Measurements from ENCODE around the gene PMM2. TPM values are rescaled to one million over a fixed set of nuclear protein-coding genes. Genes with fewer than 3 reads are reported as not detected.

Gene PMM2
- total RNA-seq, 4 donors from 2014 or later, result 10.4 to 20.9 (median 16.6) TPM

- Histone ChIP-seq H3K4me3 (no peak overlapping the region), H3K4me1 (no peaks in the 10 kb centered on the region), H3K27me3 (peaks cover 0 to 4% (median 2%) of the 10 kb centered on the region in 3 donors), H3K9me3 (no peaks in the 10 kb centered on the region), H3K36me3 (no peaks in the 10 kb centered on the region), H3K27ac (no peak overlapping the region)
- no peak for TF ChIP-seq POLR2A (IDR thresholded peaks at IDR 0.05)
- DNase-seq, result no peak
- intact Hi-C loops (cut with DNase I; ENCODE audit: low total_unique reads), result no loop called here
- no peak for ATAC-seq
- in situ Hi-C loops (cut with MboI; ENCODE audit: low sequenced_read_pairs in 4 of 4), result loop anchor here in 3 of 4 donors (10.0 to 25.0 kb wide), 4 partner anchors 83 to 223 kb away; partner anchors contain the start of genes PMM2 (in 3 of the 3), TMEM186 (in 3 of the 3) and ABAT (in 1 of the 3)
These were observed 80.4 kb downstream of the PMM2 start for GRCh38 chr16:8877894-8878522.

GRCh38 chr16:8878523-8878911, 80.9 kb downstream of the PMM2 start:
- Histone ChIP-seq H3K27ac (peak overlapping the region in 1 of 4 donors; percentile 9), H3K4me3 (no peak overlapping the region), H3K4me1 (no peaks in the 10 kb centered on the region), H3K9me3 (no peaks in the 10 kb centered on the region), H3K27me3 (peaks cover 0 to 7% (median 4%) of the 10 kb centered on the region in 3 donors), H3K36me3 (no peaks in the 10 kb centered on the region)
- ATAC-seq (peak; percentile 44 to 65), DNase-seq (no peak)
- in situ Hi-C loops (cut with MboI; ENCODE audit: low sequenced_read_pairs in 4 of 4), result loop anchor here in 3 of 4 donors (10.0 to 25.0 kb wide), 4 partner anchors 84 to 224 kb away; partner anchors contain the start of genes PMM2 (in 3 of the 3), TMEM186 (in 3 of the 3) and ABAT (in 1 of the 3)
- intact Hi-C loops (cut with DNase I; ENCODE audit: low total_unique reads), result no loop called here
- TF ChIP-seq CTCF (IDR thresholded peaks at IDR 0.05 in 4 of 5, conservative IDR thresholded peaks at IDR 0.05 in 1 of 5), result no peak

GRCh38 chr16:8880839-8881510, 83.3 kb downstream of the PMM2 start:
- DNase-seq (no peak), ATAC-seq (no peak)
- in situ Hi-C loops (cut with MboI; ENCODE audit: low sequenced_read_pairs in 4 of 4), result loop anchor here in 3 of 4 donors (5.0 to 25.0 kb wide), 3 partner anchors 219 to 314 kb away; partner anchors contain the start of gene ABAT (in 1 of the 3)

GRCh38 chr16:8882041-8882617, 84.5 kb downstream of the PMM2 start, which contains the start of gene LITAFD:
Gene LITAFD, plus strand, starts transcription at chr16:8882351. Its CDS starts 2,005 bp downstream, at chr16:8884356.
- in situ Hi-C loops (cut with MboI; ENCODE audit: low sequenced_read_pairs in 4 of 4), result loop anchor here in 3 of 4 donors (5.0 to 25.0 kb wide), 3 partner anchors 220 to 315 kb away; partner anchors contain the start of gene ABAT (in 1 of the 3)
- intact Hi-C loops (cut with DNase I; ENCODE audit: low total_unique reads), result loop anchor here (5.0 to 10.0 kb wide), 2 partner anchors 80 to 223 kb away; no protein-coding TSS in a partner anchor
- Histone ChIP-seq H3K9me3 (no peaks in the 10 kb centered on the region), H3K27ac (no peak within 1 kb of the TSS), H3K36me3 (no peaks in the 10 kb centered on the region), H3K4me3 (no peak within 1 kb of the TSS), H3K4me1 (peaks cover 0 to 22% of the 10 kb centered on the region in 2 donors), H3K27me3 (peaks cover 0 to 8% (median 7%) of the 10 kb centered on the region in 3 donors)
- no peak for ATAC-seq
- no peak for TF ChIP-seq CTCF (IDR thresholded peaks at IDR 0.05 in 4 of 5, conservative IDR thresholded peaks at IDR 0.05 in 1 of 5)
- TF ChIP-seq POLR2A (IDR thresholded peaks at IDR 0.05), result no peak
- DNase-seq, result no peak

More at GRCh38 chr16:8880839-8881510, 83.3 kb downstream of the PMM2 start:
- peaks cover 0 to 19% of the 10 kb centered on the region in 2 donors for H3K4me1 ChIP-seq
- TF ChIP-seq POLR2A (IDR thresholded peaks at IDR 0.05), result no peak
- TF ChIP-seq CTCF (IDR thresholded peaks at IDR 0.05 in 4 of 5, conservative IDR thresholded peaks at IDR 0.05 in 1 of 5), result no peak
- no peak overlapping the region for H3K27ac ChIP-seq
- peaks cover 0 to 8% (median 7%) of the 10 kb centered on the region in 3 donors for H3K27me3 ChIP-seq
- H3K36me3 ChIP-seq, result no peaks in the 10 kb centered on the region
- intact Hi-C loops (cut with DNase I; ENCODE audit: low total_unique reads), result loop anchor here (1.0 to 10.0 kb wide), 3 partner anchors 79 to 224 kb away; no protein-coding TSS in a partner anchor
- no peaks in the 10 kb centered on the region for H3K9me3 ChIP-seq
- H3K4me3 ChIP-seq, result no peak overlapping the region

Measured in gastrocnemius medialis (tissue), 4 donors.